HG03457 (cell line): ENCODE results near the gene KLRG1.

Experiments
- ATAC-seq: cut with Tn5 transposase; IDR thresholded peaks from one replicate; pipeline ENCODE4 v1.9.1; 2021; ENCODE audit warnings: moderate number of reproducible peaks; ENCODE audit not compliant: unreplicated experiment

Gene KLRG1

GRCh38 chr12:9040484-9041186 is 51.3 kb downstream of the KLRG1 start:
- no peak for ATAC-seq

- no peak for ATAC-seq
Measured at GRCh38 chr12:9041321-9041720, 52.0 kb downstream of the KLRG1 start.

GRCh38 chr12:9043766-9044165 is 54.4 kb downstream of the KLRG1 start:
- ATAC-seq = no peak

- no peak for ATAC-seq
Measured at GRCh38 chr12:9047105-9047504, 57.8 kb downstream of the KLRG1 start.

- no peak for ATAC-seq
Measured at GRCh38 chr12:9048930-9049329, 59.6 kb downstream of the KLRG1 start.

- no peak for ATAC-seq
Measured at GRCh38 chr12:9049520-9050133, 60.3 kb downstream of the KLRG1 start.

GRCh38 chr12:9050521-9051157 is 61.3 kb downstream of the KLRG1 start:
- ATAC-seq = no peak

- no peak for ATAC-seq
Measured at GRCh38 chr12:9051158-9051550, 61.8 kb downstream of the KLRG1 start.

- no peak for ATAC-seq
Measured at GRCh38 chr12:9052610-9053009, 63.3 kb downstream of the KLRG1 start.
